HPDE6-E6E7 (cell line): ENCODE data around the gene GSTK1.
A peak's percentile ranks its signal among the peaks of the same experiment; 100 is the strongest.
"Not testable (repeated sequence)": the region's sequence is repeated elsewhere in the genome, so short reads cannot be mapped to it uniquely, and the experiment has no call there.

ENCODE experiments used
- DNase-seq: peaks from one replicate; pipeline ENCODE4 v3.0.0; 2011; ENCODE audit warnings: missing footprints; ENCODE audit errors: extremely low spot score

The GSTK1 gene

GRCh38 chr7:143238289-143238980, 24.8 kb upstream of the GSTK1 start:
- no peak for DNase-seq

GRCh38 chr7:143239813-143240212, 23.4 kb upstream of the GSTK1 start:
- DNase-seq = no peak

GRCh38 chr7:143240291-143241168, 22.7 kb upstream of the GSTK1 start:
- DNase-seq = no peak

- no peak for DNase-seq
Measured at GRCh38 chr7:143242306-143242705, 20.9 kb upstream of the GSTK1 start.

GRCh38 chr7:143243111-143243510, 20.1 kb upstream of the GSTK1 start:
- no peak for DNase-seq

GRCh38 chr7:143243614-143244013, 19.6 kb upstream of the GSTK1 start:
- DNase-seq = no peak

- no peak for DNase-seq
Measured at GRCh38 chr7:143244321-143244720, 18.9 kb upstream of the GSTK1 start.

- DNase-seq = no peak
Measured at GRCh38 chr7:143245123-143245522, 18.1 kb upstream of the GSTK1 start.

- DNase-seq = no peak
Measured at GRCh38 chr7:143247372-143247771, 15.9 kb upstream of the GSTK1 start.

- no peak for DNase-seq
Measured at GRCh38 chr7:143248761-143249354, 14.4 kb upstream of the GSTK1 start.

- DNase-seq = no peak
Measured at GRCh38 chr7:143250199-143250598, 13.0 kb upstream of the GSTK1 start.

- no peak for DNase-seq
Measured at GRCh38 chr7:143250822-143251221, 12.4 kb upstream of the GSTK1 start.

- no peak for DNase-seq
Measured at GRCh38 chr7:143252006-143252405, 11.2 kb upstream of the GSTK1 start.

- DNase-seq = no peak
Measured at GRCh38 chr7:143255564-143255963, 7.7 kb upstream of the GSTK1 start.

GRCh38 chr7:143256325-143256724, 6.9 kb upstream of the GSTK1 start:
- no peak for DNase-seq

GRCh38 chr7:143256932-143257331, 6.3 kb upstream of the GSTK1 start:
- DNase-seq = no peak

GRCh38 chr7:143257501-143257900, 5.7 kb upstream of the GSTK1 start:
- no peak for DNase-seq

- no peak for DNase-seq
Measured at GRCh38 chr7:143258831-143259230, 4.4 kb upstream of the GSTK1 start.

- peak; percentile 68 for DNase-seq
Measured at GRCh38 chr7:143259765-143260164, 3.5 kb upstream of the GSTK1 start.

- DNase-seq = no peak
Measured at GRCh38 chr7:143261901-143262300, 1.3 kb upstream of the GSTK1 start.

GRCh38 chr7:143264196-143264568, 941 bp downstream of the GSTK1 start:
- DNase-seq = not testable (repeated sequence)

GRCh38 chr7:143265017-143265693, 1.9 kb downstream of the GSTK1 start:
- DNase-seq = no peak
